ENCODE results near the gene PAPPA2. TPM values are rescaled to one million over a fixed set of nuclear protein-coding genes. Genes with fewer than 3 reads are reported as not detected.
"Not testable (repeated sequence)": the region's sequence is repeated elsewhere in the genome, so short reads cannot be mapped to it uniquely, and the experiment has no call there.

The PAPPA2 gene
- total RNA-seq, 1 donor from 2014 or later, result not detected

DNA sequence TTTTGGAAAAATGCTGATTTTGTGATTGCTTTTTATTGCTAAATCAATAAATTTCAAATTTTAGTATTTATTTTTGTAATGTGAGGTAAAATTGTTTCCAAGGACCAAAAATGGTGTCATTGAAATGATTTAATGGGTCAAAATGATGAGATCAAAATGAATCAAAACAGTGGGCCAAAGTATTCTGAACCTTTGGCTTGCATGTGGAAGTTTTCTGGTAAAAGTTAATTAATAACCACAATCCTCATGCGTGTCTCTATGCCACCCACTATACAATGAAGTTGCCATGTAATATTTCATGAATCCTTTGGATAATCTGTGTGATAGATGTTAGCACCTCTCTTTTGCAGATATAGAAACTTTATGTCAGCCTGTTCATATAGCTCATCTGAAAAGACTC is 83.8 kb downstream of the PAPPA2 start:
- H3K4me3 Mint-ChIP-seq, result no peak overlapping the region
- no peaks in the 10 kb centered on the region for H3K27me3 Mint-ChIP-seq
- no peaks in the 10 kb centered on the region for H3K9me3 Mint-ChIP-seq
- H3K27ac Mint-ChIP-seq, result no peak overlapping the region
- no peak for DNase-seq
- intact Hi-C loops (cut with micrococcal nuclease), result no loop called here
- H3K36me3 Mint-ChIP-seq (ENCODE audit: low read depth), result no peaks in the 10 kb centered on the region
- H3K4me1 Mint-ChIP-seq, result no peaks in the 10 kb centered on the region

DNA sequence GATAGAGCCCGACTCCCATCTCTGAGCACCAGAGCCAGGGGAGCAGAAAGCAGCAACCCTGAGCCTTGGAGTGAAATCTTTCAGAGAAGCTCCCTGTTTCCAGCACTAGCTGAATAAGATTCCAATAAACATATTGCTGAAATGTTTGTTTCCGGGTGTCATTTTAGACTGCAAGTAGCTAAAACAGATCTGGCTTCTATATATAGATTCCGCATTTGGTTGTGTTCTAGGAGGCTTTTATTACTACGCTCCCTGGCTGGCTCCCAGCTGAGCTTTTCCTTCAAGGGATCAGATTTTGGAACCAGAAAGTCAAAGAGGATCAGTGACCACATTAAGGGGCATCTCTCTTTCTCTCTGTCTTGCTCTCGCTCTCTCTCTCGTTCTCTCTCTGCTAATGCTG is 88.2 kb downstream of the PAPPA2 start:
- DNase-seq, result no peak
- Mint-ChIP-seq H3K36me3 (ENCODE audit: low read depth) (no peaks in the 10 kb centered on the region), H3K4me3 (no peak overlapping the region), H3K27ac (no peak overlapping the region), H3K9me3 (no peaks in the 10 kb centered on the region), H3K27me3 (peaks cover 15% of the 10 kb centered on the region), H3K4me1 (no peaks in the 10 kb centered on the region)
- intact Hi-C loops (cut with micrococcal nuclease), result no loop called here

DNA sequence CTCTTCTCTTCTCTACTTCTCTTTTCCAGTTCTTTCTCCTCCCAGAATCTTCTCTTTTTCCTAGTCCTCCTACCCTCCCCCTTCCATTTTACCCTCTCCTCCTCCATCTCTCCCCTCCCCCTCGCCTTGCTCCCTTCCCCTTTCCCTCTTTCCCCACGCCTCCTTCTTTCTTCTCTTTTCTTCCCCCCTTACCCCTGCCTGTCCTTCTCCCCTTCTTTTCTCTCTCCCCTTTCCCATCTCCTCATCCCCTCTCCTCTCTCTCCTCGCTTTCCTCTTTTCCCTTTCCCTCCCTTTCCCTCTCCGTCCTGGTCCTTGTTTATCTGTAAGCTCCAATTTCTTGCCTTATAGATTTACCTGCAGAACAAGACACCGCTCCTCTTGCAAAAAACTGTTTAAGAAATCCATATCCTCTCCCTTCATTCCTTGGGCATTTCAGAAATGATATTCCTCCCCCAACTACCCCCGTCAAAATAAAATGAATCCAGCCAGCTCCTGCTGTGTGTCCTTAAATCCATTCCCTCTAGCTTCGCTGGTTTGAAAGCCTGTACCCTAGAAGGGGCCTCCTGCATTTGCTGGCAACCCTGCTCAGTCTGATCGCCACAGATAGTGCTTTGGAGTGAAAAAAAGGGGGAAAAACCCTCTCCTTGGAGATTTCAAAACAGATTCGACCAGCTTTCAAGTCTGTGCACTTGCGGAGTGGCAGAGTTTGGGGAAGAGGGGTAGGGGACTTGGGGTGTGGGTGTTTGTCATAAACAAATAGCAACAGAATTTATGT is 89.4 kb downstream of the PAPPA2 start:
- no peaks in the 10 kb centered on the region for H3K4me1 Mint-ChIP-seq

DNA sequence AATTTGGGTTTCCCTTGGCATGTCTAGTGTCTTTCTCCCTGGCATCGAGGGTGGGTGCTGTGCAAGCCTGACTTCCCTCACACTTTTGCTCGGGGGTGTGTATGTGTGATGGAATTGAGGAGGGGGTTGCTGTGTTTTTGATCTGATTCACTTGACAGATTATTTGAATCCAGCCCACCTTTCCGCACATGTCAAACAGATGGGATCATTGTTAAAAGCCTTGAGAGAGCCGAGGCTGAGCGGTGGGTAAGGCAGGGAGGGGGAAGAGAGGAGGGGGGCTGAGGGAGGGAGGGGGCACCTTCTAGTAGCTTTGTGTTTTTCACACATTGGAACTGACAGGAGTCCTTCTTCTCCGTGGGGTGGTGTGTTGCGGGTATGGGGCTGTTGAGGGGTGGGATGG is 90.0 kb downstream of the PAPPA2 start:
- Mint-ChIP-seq H3K36me3 (ENCODE audit: low read depth) (no peaks in the 10 kb centered on the region), H3K9me3 (no peaks in the 10 kb centered on the region), H3K4me3 (no peak overlapping the region), H3K4me1 (no peaks in the 10 kb centered on the region), H3K27ac (no peak overlapping the region), H3K27me3 (peaks cover 15% of the 10 kb centered on the region)
- no peak for DNase-seq
- intact Hi-C loops (cut with micrococcal nuclease), result no loop called here

More for the DNA sequence above, 89.4 kb downstream of the PAPPA2 start:
- no peak overlapping the region for H3K4me3 Mint-ChIP-seq
- H3K9me3 Mint-ChIP-seq, result no peaks in the 10 kb centered on the region
- DNase-seq, result no peak
- H3K27ac Mint-ChIP-seq, result no peak overlapping the region
- intact Hi-C loops (cut with micrococcal nuclease), result no loop called here
- peaks cover 15% of the 10 kb centered on the region for H3K27me3 Mint-ChIP-seq
- H3K36me3 Mint-ChIP-seq (ENCODE audit: low read depth), result no peaks in the 10 kb centered on the region

DNA sequence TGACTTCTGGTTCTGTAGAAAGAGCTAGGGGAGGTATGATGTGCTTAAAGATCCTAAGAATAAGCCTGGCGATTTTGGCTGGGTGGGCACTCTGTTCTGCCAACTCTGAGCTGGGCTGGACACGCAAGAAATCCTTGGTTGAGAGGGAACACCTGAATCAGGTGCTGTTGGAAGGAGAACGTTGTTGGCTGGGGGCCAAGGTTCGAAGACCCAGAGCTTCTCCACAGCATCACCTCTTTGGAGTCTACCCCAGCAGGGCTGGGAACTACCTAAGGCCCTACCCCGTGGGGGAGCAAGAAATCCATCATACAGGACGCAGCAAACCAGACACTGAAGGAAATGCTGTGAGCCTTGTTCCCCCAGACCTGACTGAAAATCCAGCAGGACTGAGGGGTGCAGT is 93.3 kb downstream of the PAPPA2 start:
- peaks cover 15% of the 10 kb centered on the region for H3K27me3 Mint-ChIP-seq
- no peak for DNase-seq
- no peak overlapping the region for H3K27ac Mint-ChIP-seq
- no peak overlapping the region for H3K4me3 Mint-ChIP-seq
- no peaks in the 10 kb centered on the region for H3K9me3 Mint-ChIP-seq
- H3K36me3 Mint-ChIP-seq (ENCODE audit: low read depth), result no peaks in the 10 kb centered on the region
- intact Hi-C loops (cut with micrococcal nuclease), result no loop called here
- H3K4me1 Mint-ChIP-seq, result no peaks in the 10 kb centered on the region

DNA sequence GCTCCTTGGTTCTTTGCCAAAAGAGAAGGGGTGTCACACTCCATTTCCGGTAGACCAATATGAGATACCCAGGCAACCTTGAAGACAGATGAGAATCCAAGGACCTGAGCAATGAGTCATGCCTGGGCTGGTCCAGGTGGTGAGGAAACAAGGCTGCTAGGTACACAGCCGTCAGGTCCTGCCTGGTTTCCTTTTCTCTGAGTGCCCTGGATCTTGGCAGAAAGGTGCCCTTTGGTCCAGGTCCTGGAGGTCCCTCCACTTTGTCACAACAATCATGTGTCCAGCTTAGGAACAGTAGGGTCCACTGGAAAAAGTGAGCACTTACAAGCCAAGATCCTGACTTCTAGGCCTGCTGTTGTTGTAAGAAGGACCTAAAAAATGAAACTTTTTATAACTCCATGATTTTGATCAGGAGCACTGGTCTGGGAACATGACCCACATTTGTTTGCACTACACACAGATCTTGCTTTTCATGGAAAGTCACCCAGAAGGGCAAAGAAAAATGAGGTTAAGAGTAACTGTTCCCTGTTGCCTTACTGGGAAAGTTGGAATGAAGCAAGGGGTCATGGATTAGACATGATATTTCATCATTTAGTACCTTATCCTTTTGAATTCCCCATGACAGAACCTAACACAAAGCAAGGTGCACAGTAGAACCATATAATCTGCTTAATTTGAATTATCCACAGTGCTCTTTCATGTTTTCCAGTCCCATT is 94.7 kb downstream of the PAPPA2 start:
- DNase-seq, result no peak
- no peak overlapping the region for H3K4me3 Mint-ChIP-seq
- intact Hi-C loops (cut with micrococcal nuclease), result no loop called here
- H3K9me3 Mint-ChIP-seq, result no peaks in the 10 kb centered on the region
- H3K27ac Mint-ChIP-seq, result no peak overlapping the region
- no peaks in the 10 kb centered on the region for H3K4me1 Mint-ChIP-seq
- peaks cover 9% of the 10 kb centered on the region for H3K27me3 Mint-ChIP-seq
- H3K36me3 Mint-ChIP-seq (ENCODE audit: low read depth), result no peaks in the 10 kb centered on the region

DNA sequence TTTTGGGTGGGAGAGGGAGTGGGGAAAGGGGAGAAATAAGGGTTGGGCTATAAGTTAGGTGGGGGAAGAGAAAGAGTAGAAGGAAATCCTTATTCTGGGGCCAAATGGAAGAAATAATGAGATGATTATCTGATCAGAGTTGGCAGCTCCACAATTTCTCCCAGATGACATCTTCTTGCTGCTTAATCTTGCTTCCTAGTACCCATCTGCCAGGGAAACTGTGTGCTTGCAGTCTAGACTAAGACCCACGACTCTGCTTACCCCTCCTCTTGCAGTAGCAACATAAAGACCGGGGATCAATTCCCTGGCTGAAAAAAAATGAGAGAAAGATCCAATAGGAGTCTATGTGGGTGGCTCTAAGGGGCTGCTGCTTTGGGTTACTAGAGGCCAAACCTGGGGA is 95.6 kb downstream of the PAPPA2 start:
- no peaks in the 10 kb centered on the region for H3K36me3 Mint-ChIP-seq (ENCODE audit: low read depth)
- H3K4me1 Mint-ChIP-seq, result no peaks in the 10 kb centered on the region
- H3K4me3 Mint-ChIP-seq, result no peak overlapping the region
- H3K27ac Mint-ChIP-seq, result no peak overlapping the region
- no peak for DNase-seq
- intact Hi-C loops (cut with micrococcal nuclease), result no loop called here
- peaks cover 3% of the 10 kb centered on the region for H3K27me3 Mint-ChIP-seq
- no peaks in the 10 kb centered on the region for H3K9me3 Mint-ChIP-seq

DNA sequence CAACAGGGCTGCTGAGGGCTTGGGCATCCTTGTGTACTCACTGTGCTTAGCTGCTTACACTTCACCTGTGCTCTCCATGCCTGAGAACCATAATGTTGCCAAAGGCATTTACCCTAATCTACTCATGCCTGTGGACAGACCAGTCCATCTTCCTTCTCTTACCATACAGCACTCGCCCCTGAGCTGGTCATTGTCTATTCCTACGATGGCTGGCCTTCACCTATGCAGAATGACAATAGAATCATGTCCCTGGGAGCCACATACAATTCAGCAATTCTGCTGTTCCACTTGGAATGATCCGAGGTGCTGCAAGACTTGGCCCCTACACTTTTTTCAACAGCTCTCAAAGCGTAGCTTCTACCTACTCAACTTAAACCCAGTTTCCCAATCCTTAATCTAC is 96.5 kb downstream of the PAPPA2 start:
- no peak for DNase-seq
- intact Hi-C loops (cut with micrococcal nuclease), result loop anchor here (1.0 kb wide), 1 partner anchor 132 kb away; no protein-coding TSS in a partner anchor
- Mint-ChIP-seq H3K27ac (no peak overlapping the region), H3K4me3 (no peak overlapping the region), H3K27me3 (no peaks in the 10 kb centered on the region), H3K9me3 (no peaks in the 10 kb centered on the region), H3K36me3 (ENCODE audit: low read depth) (no peaks in the 10 kb centered on the region), H3K4me1 (no peaks in the 10 kb centered on the region)

DNA sequence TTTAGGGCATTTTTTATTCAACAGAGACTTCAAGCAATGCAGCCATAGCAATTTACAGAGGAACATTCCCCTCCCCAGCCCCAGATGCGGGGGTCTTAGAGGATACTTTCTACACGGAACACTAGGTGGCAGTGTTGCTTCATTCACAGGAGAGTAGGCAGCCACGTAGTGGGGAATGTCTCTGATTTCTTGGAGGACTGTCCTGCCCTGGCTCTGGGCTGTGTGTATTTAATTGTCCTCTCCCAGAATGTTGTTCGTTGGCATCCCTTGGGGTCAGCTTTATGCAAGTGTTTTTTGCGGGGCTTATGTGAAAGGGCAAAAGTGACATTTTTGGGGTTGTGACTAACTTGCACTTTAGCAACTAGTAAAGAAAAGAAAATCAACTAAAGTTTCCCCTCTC is 96.9 kb downstream of the PAPPA2 start:
- no peaks in the 10 kb centered on the region for H3K9me3 Mint-ChIP-seq
- H3K4me1 Mint-ChIP-seq, result no peaks in the 10 kb centered on the region
- DNase-seq, result peak; percentile 71
- H3K27me3 Mint-ChIP-seq, result no peaks in the 10 kb centered on the region
- H3K4me3 Mint-ChIP-seq, result no peak overlapping the region
- no peaks in the 10 kb centered on the region for H3K36me3 Mint-ChIP-seq (ENCODE audit: low read depth)
- intact Hi-C loops (cut with micrococcal nuclease), result loop anchor here (1.0 kb wide), 2 partner anchors 131 to 321 kb away; no protein-coding TSS in a partner anchor
- no peak overlapping the region for H3K27ac Mint-ChIP-seq

DNA sequence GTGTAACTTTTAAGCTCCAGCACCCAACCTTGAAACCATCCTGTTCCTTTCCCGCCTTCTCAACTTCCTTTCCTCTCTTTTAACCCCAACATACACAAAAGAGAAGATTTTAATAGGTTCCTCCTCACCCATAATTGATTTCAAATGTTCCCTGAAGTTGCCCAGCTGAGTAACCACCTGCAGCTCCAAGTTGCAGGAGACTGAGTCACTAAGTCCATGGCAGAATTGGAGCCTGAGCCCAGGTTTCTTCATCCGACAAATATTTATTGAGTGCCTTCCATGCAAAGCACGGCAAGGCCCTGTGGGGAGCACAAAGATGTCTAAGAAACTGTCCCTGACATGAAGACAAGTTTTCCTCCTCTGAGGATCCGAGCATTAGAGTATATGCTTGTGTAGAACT is 97.7 kb downstream of the PAPPA2 start:
- H3K27ac Mint-ChIP-seq, result no peak overlapping the region
- no peaks in the 10 kb centered on the region for H3K9me3 Mint-ChIP-seq
- no peaks in the 10 kb centered on the region for H3K27me3 Mint-ChIP-seq
- no peak overlapping the region for H3K4me3 Mint-ChIP-seq
- intact Hi-C loops (cut with micrococcal nuclease), result loop anchor here (1.0 kb wide), 1 partner anchor 321 kb away; no protein-coding TSS in a partner anchor
- DNase-seq, result no peak
- no peaks in the 10 kb centered on the region for H3K36me3 Mint-ChIP-seq (ENCODE audit: low read depth)
- H3K4me1 Mint-ChIP-seq, result no peaks in the 10 kb centered on the region

DNA sequence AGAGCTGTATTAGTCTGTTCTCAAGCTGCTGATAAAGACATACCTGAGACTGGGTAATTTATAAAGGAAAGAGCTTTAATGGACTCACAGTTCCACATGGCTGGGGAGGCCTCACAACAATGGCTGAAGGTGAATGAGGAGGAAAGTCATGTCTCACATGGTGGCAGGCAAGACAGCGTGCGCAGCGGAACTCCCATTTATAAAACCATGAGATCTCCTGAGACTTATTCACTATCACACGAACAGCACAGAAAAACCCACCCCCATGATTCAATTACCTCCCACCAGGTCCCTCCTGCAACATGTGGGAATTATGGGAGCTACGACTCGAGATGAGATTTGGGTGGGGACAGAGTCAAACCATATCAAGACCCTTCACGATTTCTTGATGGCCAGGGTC is 98.8 kb downstream of the PAPPA2 start:
- intact Hi-C loops (cut with micrococcal nuclease); H3K9me3 Mint-ChIP-seq; H3K4me3 Mint-ChIP-seq; H3K36me3 Mint-ChIP-seq (ENCODE audit: low read depth); H3K4me1 Mint-ChIP-seq; H3K27ac Mint-ChIP-seq; DNase-seq; H3K27me3 Mint-ChIP-seq: not testable (repeated sequence)

DNA sequence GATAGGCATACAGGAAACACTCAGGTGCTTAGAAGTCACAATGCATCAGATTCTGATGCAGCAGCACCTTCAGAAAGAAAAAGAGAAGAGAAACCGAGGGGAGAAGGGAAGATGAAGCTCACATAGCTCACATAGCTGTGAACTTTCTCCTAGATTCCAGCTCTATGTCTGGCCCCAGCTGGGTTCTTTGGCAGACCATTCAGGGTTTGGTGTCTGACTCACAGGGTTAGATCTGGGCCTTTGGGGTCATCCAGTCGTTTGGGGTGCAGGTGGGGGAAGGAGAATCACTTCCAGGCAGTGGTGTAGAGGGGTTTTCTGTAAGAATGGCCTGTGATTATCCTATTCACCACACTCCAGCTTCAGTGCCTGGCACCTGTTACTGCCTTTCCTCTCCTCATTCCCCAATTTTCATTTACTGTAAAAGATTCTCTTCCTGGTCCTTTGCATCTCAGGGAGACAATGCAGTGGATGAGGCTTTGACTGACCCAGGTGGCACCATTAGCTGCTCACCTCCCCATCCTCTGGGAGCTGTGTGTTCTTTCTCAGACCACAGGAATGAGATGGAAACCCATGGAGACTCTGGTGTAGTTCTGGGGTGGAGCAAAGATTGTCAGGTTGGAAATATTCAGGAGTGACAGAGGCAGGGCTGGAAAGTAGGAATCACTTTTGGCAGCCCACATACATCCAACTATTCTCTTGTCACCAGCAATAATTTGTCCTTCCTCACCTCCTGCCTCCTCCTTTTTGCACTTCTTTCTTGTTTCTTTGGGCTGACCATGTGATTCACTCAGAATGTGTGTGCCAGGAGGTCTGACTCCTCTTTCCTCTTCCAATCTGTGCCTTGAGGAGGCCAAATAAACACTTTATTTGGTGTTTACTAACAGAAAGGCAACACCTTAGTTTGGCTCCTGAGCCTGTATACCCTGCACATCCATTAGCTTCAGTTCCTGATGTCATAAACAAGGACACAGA is 103.3 kb downstream of the PAPPA2 start:
- DNase-seq, result no peak
- H3K9me3 Mint-ChIP-seq, result no peaks in the 10 kb centered on the region
- intact Hi-C loops (cut with micrococcal nuclease), result no loop called here
- H3K4me3 Mint-ChIP-seq, result no peak overlapping the region
- no peaks in the 10 kb centered on the region for H3K27me3 Mint-ChIP-seq
- no peaks in the 10 kb centered on the region for H3K36me3 Mint-ChIP-seq (ENCODE audit: low read depth)
- H3K4me1 Mint-ChIP-seq, result no peaks in the 10 kb centered on the region
- H3K27ac Mint-ChIP-seq, result no peak overlapping the region

DNA sequence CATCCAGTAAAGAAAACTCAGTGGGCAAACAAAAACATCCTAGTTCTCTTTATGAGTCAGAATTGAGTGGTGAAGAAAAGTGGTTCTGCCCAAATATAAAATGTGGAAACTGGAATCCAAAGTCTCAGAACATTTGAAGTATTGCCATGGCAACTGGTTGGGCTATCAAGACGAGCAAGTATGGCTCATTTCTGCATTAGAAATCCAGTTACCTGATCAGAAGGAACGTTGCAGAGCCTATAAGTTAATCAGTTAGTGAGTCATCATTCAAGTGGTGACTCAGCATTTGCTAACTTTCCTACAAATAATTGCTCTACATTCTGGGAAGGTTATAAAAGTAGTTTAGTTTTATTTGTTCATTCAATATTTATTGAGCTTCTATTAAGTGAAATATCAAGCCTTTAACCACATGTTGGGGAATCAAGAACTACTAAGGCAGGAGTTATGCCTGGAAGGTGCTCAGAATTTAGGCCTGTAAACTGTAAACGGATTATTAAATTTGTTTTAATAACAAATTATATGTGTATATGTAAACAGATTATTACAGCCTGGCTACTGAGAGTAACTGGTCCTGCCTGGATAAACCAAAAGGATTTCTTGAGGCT is 104.3 kb downstream of the PAPPA2 start:
- intact Hi-C loops (cut with micrococcal nuclease), result no loop called here
- no peaks in the 10 kb centered on the region for H3K4me1 Mint-ChIP-seq
- no peaks in the 10 kb centered on the region for H3K9me3 Mint-ChIP-seq
- no peak for DNase-seq
- no peak overlapping the region for H3K4me3 Mint-ChIP-seq
- no peak overlapping the region for H3K27ac Mint-ChIP-seq
- H3K27me3 Mint-ChIP-seq, result no peaks in the 10 kb centered on the region
- H3K36me3 Mint-ChIP-seq (ENCODE audit: low read depth), result no peaks in the 10 kb centered on the region

All from activated CD4-positive, alpha-beta T cell treated with anti-CD3 and anti-CD28 coated beads, Interleukin-2, amount 10 ng/mL, durations not matched to agents 24 days and 14 days (primary cell).